Thyroid gland (tissue), 4 donors: ENCODE results near the gene ZFYVE27.

Experiments
- CTCF ChIP-seq, 6 experiments: fragments of 200-600 bp in 3 of 6; fragments of 450-650 bp in 3 of 6; sonication (generic) in 3 of 6; IDR thresholded peaks; one replicate each; pipeline ENCODE4 v1.5.1; 2016 to 2019; ENCODE audit warnings: antibody characterized with exemption in 6 of 6, mild to moderate bottlenecking in 2 of 6, inconsistent platforms in 1 of 6, moderate library complexity in 1 of 6
- POLR2A ChIP-seq, 2 donors: fragments of 450-650 bp; IDR thresholded peaks; one replicate each; pipeline ENCODE4 v1.6.1; 2017; ENCODE audit warnings: antibody characterized with exemption in 2 of 2, mild to moderate bottlenecking in 2 of 2, moderate library complexity in 1 of 2

DNA sequence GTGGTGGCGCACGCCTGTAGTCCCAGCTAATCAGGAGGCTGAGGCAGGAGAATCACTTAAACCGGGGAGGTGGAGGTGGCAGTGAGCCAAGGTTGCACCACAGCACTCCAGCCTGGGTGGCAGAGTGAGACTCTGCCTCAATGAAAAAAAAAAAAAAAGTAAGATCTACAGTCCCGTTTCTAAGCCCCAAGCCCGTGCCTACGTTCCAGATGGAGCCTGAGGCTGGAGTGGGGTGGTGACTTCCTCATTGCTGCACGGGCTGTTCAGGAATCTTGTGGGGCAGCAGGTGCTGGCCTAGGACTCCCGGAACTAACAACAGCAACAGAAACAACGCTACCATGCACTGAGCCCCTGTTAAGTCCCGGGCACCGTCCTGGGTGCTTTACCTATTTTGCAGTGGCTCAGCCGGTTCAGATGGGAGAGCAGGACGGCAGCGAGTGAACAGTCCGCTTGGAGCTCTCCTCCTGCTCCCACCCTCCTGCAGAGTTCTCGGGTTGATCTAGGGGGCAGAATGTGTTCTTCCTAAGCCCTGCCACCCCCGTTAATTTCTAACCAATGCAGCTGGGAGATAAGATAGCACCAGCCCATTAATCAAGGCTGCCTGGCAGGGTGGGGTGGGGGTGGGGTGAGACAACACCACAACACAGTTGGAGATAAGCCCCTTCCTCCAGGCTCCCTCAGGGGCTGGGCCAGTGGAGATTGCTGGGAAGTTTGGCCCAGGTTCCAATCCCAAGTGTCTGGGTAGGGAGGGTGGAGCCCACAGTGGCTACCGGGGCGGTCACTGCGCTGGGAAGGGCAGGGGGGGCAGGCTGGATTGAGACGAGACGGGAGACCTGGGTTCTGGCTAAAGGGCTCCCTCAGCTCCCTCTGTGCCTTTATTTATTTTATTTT lies 51.9 kb downstream of the ZFYVE27 start:
- TF ChIP-seq CTCF (IDR thresholded peaks at IDR 0.05) (no peak), POLR2A (IDR thresholded peaks at IDR 0.05) (no peak)
